Gastrocnemius medialis (tissue), 4 donors: ENCODE results near the gene PCDH1.

Source experiments
- POLR2A ChIP-seq, 2 donors: fragments of 450-650 bp; IDR thresholded peaks; one replicate each; pipeline ENCODE4 v1.6.1; 2017; ENCODE audit warnings: antibody characterized with exemption in 2 of 2, mild to moderate bottlenecking in 2 of 2, moderate library complexity in 2 of 2
- TF ChIP-seq, protein P1 (sequence below), 5 experiments: fragments of 450-650 bp in 3 of 5; fragments of 200-600 bp in 2 of 5; sonication (generic) in 2 of 5; IDR thresholded peaks in 4 of 5; conservative IDR thresholded peaks in 1 of 5; 1 replicate in 4 of 5; 2 replicates in 1 of 5; pipeline ENCODE4 v1.5.1; 2016 to 2019; ENCODE audit warnings: antibody characterized with exemption in 5 of 5, mild to moderate bottlenecking in 3 of 5, moderate library complexity in 3 of 5

DNA sequence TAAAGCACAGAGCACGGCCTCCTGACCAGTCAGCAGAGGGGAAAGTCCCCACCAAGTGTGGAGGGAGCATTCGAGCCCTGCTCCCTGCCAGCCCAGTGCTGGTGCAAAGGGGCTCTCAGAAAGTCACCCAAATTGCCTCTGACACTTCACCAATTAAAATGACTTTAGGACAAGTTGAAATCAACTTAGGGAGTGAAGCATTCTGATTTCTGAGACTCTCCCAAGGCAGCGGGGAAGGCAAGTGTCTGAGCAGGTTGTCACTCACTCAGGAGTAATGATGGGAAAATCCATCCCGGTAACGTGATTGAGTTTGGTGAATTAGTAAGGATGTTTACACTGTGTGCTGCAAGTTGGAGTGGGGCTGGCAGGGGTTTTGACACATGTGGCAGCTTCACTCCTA is 73.7 kb downstream of the PCDH1 start:
- TF ChIP-seq, protein P1, sequence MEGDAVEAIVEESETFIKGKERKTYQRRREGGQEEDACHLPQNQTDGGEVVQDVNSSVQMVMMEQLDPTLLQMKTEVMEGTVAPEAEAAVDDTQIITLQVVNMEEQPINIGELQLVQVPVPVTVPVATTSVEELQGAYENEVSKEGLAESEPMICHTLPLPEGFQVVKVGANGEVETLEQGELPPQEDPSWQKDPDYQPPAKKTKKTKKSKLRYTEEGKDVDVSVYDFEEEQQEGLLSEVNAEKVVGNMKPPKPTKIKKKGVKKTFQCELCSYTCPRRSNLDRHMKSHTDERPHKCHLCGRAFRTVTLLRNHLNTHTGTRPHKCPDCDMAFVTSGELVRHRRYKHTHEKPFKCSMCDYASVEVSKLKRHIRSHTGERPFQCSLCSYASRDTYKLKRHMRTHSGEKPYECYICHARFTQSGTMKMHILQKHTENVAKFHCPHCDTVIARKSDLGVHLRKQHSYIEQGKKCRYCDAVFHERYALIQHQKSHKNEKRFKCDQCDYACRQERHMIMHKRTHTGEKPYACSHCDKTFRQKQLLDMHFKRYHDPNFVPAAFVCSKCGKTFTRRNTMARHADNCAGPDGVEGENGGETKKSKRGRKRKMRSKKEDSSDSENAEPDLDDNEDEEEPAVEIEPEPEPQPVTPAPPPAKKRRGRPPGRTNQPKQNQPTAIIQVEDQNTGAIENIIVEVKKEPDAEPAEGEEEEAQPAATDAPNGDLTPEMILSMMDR (IDR thresholded peaks at IDR 0.05 in 4 of 5, conservative IDR thresholded peaks at IDR 0.05 in 1 of 5), result no peak
- no peak for TF ChIP-seq POLR2A (IDR thresholded peaks at IDR 0.05)
